NCI-H187 treated with DMSO at 0.1 percent for 48 hours (cell line): ENCODE results near the gene TCEAL7.
"Not testable (repeated sequence)": the region's sequence is repeated elsewhere in the genome, so short reads cannot be mapped to it uniquely, and the experiment has no call there.

Source experiments
- DNase-seq: peaks from one replicate; lab custom pipeline; 2025; lab: John Stamatoyannopoulos, UW

The TCEAL7 gene, protein sequence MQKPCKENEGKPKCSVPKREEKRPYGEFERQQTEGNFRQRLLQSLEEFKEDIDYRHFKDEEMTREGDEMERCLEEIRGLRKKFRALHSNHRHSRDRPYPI

DNA sequence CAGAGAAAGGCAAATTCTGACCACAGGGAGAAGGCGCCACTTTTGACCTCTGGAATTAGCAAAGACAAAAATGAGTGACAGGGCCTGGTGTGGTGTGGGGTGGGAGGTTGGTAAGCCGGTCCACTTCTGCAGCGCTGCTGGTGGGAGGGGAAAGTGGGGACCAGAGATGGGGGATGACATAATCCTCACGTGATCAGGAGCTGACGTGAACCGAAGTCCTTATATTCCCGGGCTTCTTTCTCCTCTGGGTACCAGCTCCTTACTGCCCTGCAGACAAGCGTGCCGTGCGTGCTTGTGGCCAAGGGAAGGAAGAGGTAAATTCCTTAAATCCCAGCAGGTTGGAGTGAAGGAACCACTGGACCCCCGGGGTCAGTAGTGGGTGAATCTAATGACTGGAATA, at the start of gene TCEAL7:
Gene TCEAL7, plus strand, starts transcription at position 249 of the 400 bp plus-strand sequence. CDS start 1,165 bp downstream, outside the sequence.
- no peak for DNase-seq

GRCh38 chrX:103293118-103293517, 36.9 kb upstream of the TCEAL7 start:
- no peak for DNase-seq

GRCh38 chrX:103304705-103305104, 25.3 kb upstream of the TCEAL7 start:
- no peak for DNase-seq

DNA sequence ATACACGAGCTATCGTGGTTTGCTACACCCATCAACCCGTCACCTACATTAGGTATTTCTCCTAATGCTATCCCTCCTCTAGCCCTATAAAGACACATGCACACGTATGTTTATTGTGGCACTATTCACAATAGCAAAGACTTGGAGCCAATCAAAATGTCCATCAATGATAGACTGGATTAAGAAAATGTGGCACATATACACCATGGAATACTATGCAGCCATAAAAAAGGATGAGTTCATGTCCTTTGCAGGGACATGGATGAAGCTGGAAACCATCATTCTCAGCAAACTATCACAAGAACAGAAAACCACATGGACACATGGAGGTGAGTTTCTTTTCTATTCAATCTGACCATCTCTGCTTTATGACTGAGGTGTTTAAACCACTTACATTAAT, 24.4 kb upstream of the TCEAL7 start:
- DNase-seq: not testable (repeated sequence)

- no peak for DNase-seq
Measured at GRCh38 chrX:103309860-103310554, 20.0 kb upstream of the TCEAL7 start.

DNA sequence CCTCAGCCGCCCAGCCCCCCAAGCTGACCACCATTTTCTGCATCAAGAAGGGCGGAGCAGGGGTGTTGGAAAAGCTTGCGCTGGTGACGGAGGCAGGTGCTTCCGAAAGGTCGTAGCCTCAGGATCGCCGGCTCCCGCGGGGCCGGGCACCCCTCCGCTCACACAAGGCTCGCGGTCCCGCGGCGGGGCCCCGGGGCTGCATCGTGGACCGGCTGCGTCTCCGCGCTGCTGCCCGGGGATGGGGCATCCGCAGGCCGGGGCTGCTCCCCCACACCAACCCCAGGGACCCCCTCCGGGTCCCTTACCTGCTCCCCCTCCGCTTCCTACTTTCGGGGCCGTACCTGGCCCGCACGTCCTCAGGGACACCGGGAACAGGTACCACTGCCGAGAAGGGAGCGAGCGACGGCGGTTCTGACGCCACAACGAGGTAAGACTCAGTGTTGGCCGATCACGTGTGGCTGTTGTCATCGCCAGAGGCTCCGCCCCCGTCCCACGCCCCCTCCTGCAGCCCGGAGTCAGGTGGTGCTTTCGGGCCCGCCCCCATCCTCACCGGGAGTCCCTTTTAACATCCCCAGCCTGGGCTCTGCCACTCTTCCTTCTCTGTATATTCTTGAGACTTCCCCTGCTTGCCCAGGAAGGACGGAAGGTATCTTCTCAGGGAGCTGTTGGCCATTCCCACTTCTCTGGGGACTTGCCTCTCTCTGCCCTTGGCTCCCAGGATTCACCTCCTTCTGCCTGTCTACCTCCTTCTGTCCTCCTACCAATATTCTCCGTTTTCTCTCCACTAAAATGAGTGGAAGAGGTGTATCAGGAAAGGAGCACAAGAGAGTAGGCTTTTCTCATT, 19.3 kb upstream of the TCEAL7 start, which contains the start of gene BEX2:
Gene BEX2, minus strand, starts transcription at position 436 of the 844 bp plus-strand sequence. CDS start 1,014 bp downstream, outside the sequence.
- peak; percentile 4 for DNase-seq

DNA sequence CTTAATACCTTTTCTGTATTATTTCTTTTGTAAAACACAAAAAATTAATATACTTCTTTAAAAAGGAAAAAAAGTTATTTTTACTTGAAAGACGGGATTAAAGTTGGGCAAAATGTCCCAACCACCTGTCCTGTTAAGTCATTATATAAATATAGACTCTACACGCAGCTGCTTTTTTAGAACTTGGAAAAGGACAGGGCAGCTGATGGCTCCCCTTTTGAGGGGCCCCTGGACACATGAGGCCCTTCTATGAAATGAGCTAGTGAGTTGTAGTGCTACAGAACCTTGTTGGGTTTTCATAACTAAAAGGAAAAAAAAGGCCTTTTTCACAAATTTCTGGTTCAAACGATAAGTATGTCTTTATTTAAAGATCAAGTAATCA, 18.6 kb upstream of the TCEAL7 start:
- DNase-seq: no peak

- no peak for DNase-seq
Measured at GRCh38 chrX:103330681-103331288, 746 bp downstream of the TCEAL7 start.

GRCh38 chrX:103338663-103339062, 8.6 kb downstream of the TCEAL7 start:
- DNase-seq: no peak

GRCh38 chrX:103343105-103343504, 13.1 kb downstream of the TCEAL7 start:
- no peak for DNase-seq

DNA sequence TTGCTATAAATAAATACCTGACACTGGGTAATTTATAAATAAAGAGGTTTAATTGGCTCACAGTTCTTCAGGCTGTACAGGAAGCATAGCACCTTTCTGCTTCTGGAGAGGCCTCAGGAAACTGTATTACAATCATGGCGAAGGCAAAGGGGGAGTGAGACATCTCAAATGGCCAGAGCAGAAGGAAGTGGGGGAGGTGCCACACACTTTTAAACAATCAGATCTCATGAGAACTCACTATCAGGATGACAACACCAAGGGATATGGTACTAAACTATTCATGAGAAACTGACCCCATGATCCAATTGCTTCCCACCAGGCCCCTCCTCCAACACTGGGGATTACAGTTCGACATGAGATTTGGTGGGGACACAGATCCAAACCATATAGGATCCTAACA, 14.6 kb downstream of the TCEAL7 start:
- DNase-seq: no peak

DNA sequence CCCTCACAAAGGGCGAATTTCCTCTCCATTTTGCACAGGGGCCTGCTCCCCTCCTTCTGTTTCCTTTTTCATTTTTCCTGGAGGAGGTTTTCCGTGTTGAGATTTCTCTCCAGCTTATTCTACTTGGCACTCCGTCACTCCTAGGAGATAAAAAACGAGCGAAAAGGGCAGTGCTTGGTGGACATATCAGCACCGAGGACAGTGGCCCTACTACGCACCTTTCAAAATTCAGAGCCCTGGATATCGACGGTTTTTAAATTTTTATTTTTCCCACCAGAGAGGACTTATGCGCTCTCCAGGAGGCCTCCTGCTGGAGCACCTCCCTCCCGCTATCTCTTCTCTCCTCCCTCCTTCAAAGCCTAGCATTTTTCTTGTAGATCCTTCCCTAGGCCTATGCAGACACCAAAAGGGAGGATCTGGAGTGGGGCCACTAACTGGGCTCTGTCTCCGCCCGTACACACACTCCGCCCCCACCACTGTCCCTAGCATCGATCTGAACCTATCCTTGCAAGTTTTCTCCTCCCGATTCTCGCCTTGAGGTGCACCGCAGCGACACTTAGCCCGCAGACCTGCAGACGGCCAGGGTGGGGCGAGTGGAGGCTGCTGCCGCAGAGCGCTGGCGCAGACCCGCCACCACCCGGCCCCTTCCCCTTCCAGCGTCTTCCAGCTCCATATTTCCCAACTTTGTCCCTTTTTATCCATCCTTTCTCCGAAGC, 17.8 kb downstream of the TCEAL7 start:
- DNase-seq: no peak

- DNase-seq: no peak
Measured at GRCh38 chrX:103356130-103356798, 26.2 kb downstream of the TCEAL7 start, which contains the start of gene TCEAL9. Gene TCEAL9, plus strand, starts transcription at chrX:103356506. Its CDS starts 1,179 bp downstream, at chrX:103357685.

- DNase-seq: no peak
Measured at GRCh38 chrX:103356858-103357257, 26.8 kb downstream of the TCEAL7 start.

DNA sequence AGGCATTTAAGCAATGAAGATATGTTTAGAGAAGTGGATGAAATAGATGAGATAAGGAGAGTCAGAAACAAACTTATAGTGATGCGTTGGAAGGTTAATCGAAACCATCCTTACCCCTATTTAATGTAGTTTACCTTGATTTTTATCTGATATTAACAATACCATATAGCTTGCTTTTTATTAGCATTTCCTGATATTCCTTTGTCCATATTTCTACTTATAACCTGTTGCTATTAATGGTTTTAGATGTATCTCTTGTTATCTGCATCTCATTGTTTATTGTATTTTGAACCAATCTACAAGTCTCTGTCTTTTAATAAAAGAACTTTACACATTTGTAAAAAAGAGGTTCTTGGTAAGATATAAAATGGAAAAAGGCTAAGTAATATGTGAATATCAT, 27.8 kb downstream of the TCEAL7 start:
- DNase-seq: no peak

DNA sequence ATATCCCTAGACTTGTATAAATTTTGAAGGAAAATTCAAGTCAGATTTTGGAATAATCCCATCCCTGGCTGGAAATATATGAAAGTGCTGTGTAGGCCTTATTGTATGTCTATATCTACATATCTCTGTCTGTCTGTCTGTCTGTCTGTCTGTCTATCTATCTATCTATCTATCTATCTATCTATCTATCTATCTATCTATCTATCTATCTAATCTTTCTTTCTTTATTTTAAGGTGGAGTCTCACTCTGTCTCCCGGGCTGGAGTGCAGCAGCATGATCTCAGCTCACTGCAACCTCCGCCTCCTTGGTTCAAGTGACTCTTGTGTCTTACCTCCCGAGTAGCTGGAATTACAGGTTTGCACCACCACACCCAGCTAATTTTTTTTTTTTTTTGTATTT, 29.6 kb downstream of the TCEAL7 start:
- not testable (repeated sequence) for DNase-seq

GRCh38 chrX:103360092-103360491, 30.1 kb downstream of the TCEAL7 start:
- no peak for DNase-seq

- no peak for DNase-seq
Measured at GRCh38 chrX:103360916-103361315, 30.9 kb downstream of the TCEAL7 start.

DNA sequence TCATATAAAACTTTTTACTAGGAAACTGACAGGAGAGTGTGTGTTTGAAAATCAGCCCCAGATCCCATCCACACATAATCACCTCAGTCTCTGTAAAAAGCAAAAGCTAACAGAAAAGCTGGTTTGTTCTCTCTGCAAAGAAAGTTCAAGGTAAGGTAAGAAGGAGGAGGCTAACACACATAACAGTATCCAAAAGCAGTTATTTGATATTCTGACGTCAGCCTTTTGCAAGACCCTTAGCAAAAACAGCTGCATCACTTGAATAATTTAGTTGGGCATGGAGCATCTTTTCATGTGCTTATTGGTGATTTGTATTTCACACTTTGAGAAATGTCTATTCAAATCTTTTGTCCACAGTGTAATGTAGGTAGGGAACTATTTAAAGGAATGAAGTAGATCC, 31.8 kb downstream of the TCEAL7 start:
- DNase-seq: no peak

GRCh38 chrX:103362474-103362873, 32.4 kb downstream of the TCEAL7 start:
- no peak for DNase-seq

DNA sequence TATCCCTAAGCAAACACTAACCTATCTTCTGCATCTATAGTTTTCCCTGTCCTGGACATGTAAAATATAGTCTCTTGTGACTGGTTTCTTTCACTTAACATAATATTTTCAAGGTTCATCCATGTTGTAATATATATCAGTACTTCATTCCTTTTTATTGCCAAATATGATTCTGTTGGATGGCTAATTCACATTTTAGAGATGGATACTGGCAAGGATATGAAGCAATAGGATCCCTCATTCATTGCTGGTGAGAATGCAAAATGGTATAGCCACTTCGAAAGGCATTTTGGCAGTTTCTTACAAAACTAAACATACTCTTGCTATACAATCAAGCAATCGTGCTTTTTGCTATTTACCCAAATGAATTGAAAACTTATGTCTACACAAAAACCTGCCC, 33.0 kb downstream of the TCEAL7 start:
- DNase-seq: no peak
